SU-DHL-6 (cell line): ENCODE measurements around the gene ORM1.

ENCODE experiments used
- H2AFZ ChIP-seq: fragments of 200-600 bp; sonication (generic); 2 replicates; pipeline ENCODE4 v1.6.1; 2014; ENCODE audit warnings: low read depth, mild to moderate bottlenecking, moderate library complexity, mixed read lengths, antibody characterized with exemption, low read length; ENCODE audit not compliant: severe bottlenecking
- H3F3A ChIP-seq: fragments of 200-600 bp; shearing (Covaris generic); 2 replicates; pipeline ENCODE4 v1.6.0; 2016; ENCODE audit warnings: antibody characterized with exemption, mild to moderate bottlenecking; ENCODE audit not compliant: insufficient read depth
- H3K27ac ChIP-seq: fragments of 200-600 bp; sonication (generic); 2 replicates; pipeline ENCODE4 v1.5.1; 2016; ENCODE audit warnings: low read depth, mild to moderate bottlenecking, low read length, moderate library complexity, mixed read lengths
- H3K27me3 ChIP-seq: fragments of 200-600 bp; sonication (generic), shearing (Covaris generic); 2 replicates; pipeline ENCODE4 v1.6.0; 2014; ENCODE audit warnings: mild to moderate bottlenecking, low read length
- H3K36me3 ChIP-seq: fragments of 200-600 bp; sonication (generic); 2 replicates; pipeline ENCODE4 v1.6.1; 2014; ENCODE audit warnings: mild to moderate bottlenecking, low read length, mixed read lengths
- H3K4me2 ChIP-seq: fragments of 300-600, 200-600 bp; shearing (Covaris generic), sonication (generic); 2 replicates; pipeline ENCODE4 v1.6.0; 2014; ENCODE audit warnings: low read length, low read depth, mild to moderate bottlenecking; ENCODE audit not compliant: poor library complexity, severe bottlenecking
- H3K4me3 ChIP-seq: fragments of 200-600 bp; sonication (generic); 2 replicates; pipeline ENCODE4 v1.5.1; 2014; ENCODE audit warnings: antibody characterized with exemption, low read length, mild to moderate bottlenecking, mixed read lengths; ENCODE audit not compliant: insufficient read depth, poor library complexity, severe bottlenecking
- H3K79me2 ChIP-seq: fragments of 200-600 bp; sonication (generic); 2 replicates; pipeline ENCODE4 v1.6.1; 2014; ENCODE audit warnings: mild to moderate bottlenecking, low read length, moderate library complexity; ENCODE audit not compliant: insufficient read depth
- H3K9ac ChIP-seq: fragments of 200-600 bp; sonication (generic); 2 replicates; pipeline ENCODE4 v1.7.0; 2014; ENCODE audit warnings: mild to moderate bottlenecking, low read length
- H3K9me2 ChIP-seq: fragments of 200-600 bp; sonication (generic); replicated peaks from 2 replicates; pipeline ENCODE4 v1.6.1; 2014; ENCODE audit warnings: low read length; ENCODE audit not compliant: insufficient read depth
- H3K9me3 ChIP-seq: fragments of 200-600 bp; sonication (generic); 2 replicates; pipeline ENCODE4 v1.6.1; 2014; ENCODE audit warnings: low read length, mixed read lengths; ENCODE audit not compliant: insufficient read depth
- H4K20me1 ChIP-seq: fragments of 200-600 bp; sonication (generic); 2 replicates; pipeline ENCODE4 v1.6.1; 2014; ENCODE audit warnings: low read depth, mild to moderate bottlenecking, antibody characterized with exemption, low read length, moderate library complexity, mixed read lengths
- CTCF ChIP-seq: fragments of 200-600 bp; sonication (generic); IDR thresholded peaks from one replicate; pipeline ENCODE4 v1.5.1; 2017; ENCODE audit warnings: antibody characterized with exemption, mild to moderate bottlenecking, low read length, moderate library complexity; ENCODE audit not compliant: insufficient read depth, poor library complexity, severe bottlenecking
- EZH2phosphoT487 ChIP-seq: fragments of 200-600 bp; sonication (generic), shearing (Covaris generic); conservative IDR thresholded peaks from 2 replicates; pipeline ENCODE4 v1.6.1; 2018; ENCODE audit warnings: mild to moderate bottlenecking, antibody characterized with exemption, low read length, moderate library complexity, mixed read lengths

Gene ORM1

GRCh38 chr9:114287001-114287762, 35.7 kb upstream of the ORM1 start:
- H2AFZ ChIP-seq, result no peak overlapping the region
- no peak overlapping the region for H3K4me2 ChIP-seq
- H4K20me1 ChIP-seq, result no peaks in the 10 kb centered on the region
- no peaks in the 10 kb centered on the region for H3F3A ChIP-seq
- TF ChIP-seq CTCF (no peak), EZH2phosphoT487 (no peak)
- H3K36me3 ChIP-seq, result no peaks in the 10 kb centered on the region
- H3K9ac ChIP-seq, result no peak overlapping the region
- H3K79me2 ChIP-seq, result no peaks in the 10 kb centered on the region
- H3K4me3 ChIP-seq, result no peak overlapping the region
- H3K9me2 ChIP-seq, result no peaks in the 10 kb centered on the region
- H3K9me3 ChIP-seq, result no peaks in the 10 kb centered on the region
- H3K27ac ChIP-seq, result no peak overlapping the region
- H3K27me3 ChIP-seq, result no peaks in the 10 kb centered on the region

DNA sequence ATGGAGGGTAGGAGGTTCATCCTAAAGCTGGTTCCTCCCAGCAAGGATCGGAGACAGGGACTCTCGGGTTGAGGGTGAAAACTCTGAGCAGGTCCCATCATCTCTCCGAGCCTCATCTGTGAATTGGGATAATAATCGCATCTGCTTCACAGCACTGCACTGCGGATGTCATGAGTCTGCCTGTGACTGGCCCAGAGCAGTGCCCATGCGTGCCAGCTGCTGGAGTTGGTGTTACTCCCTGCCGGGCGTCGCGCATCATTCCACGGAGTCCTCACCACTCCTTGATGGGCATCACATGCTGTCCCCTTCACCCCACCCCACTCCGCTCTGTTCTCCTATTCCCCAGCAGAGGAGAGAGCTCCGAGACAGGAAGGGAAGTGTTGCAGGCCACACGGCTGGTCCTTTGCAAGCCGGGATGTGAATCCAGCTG, 35.1 kb upstream of the ORM1 start:
- Histone ChIP-seq H3K36me3 (no peaks in the 10 kb centered on the region), H2AFZ (no peak overlapping the region), H3K9me2 (no peaks in the 10 kb centered on the region)

DNA sequence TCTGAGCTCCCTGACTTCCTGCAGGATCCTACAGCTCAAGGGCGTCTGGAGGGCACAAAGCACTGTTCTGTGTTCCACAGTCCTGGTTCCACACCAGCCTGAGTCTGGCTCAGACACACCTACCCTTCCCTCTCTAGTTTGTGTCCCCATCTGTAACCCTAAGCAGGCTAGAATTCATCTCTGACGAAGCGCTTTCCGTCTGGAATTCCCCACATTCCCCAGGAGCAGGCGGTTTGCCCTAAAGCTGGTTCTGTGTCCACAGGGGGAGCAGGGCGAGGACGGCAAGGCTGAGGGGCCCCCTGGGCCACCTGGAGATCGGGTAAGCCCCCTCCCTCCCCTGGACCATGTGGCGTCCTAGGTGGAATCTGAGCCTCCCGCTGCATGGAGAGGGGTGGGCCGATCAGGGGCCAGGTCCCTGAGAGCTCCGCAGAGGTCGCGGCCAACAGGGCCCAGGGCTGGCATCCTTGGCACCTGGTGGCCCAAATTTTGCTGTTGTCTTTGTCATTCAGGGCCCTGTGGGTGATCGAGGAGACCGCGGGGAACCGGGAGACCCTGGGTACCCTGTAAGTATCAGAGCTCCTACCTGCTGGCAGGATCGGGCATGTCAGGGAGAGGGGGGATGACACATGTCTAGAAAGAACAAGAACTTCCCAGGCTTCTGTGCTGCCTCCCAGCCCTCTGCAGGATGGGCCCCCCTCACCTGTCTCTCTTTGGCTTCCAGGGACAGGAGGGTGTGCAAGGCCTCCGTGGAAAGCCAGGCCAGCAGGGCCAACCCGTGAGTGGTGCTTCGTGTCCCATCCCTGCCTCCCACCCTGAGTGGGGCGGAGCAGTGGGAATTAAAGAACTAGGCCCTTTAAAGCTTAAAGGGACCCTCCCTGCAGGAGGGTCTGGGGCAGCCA, 34.5 kb upstream of the ORM1 start:
- no peaks in the 10 kb centered on the region for H3K36me3 ChIP-seq
- no peak overlapping the region for H3K9ac ChIP-seq
- no peaks in the 10 kb centered on the region for H3F3A ChIP-seq
- H3K27me3 ChIP-seq, result no peaks in the 10 kb centered on the region
- H3K4me3 ChIP-seq, result no peak overlapping the region
- no peaks in the 10 kb centered on the region for H3K79me2 ChIP-seq
- no peaks in the 10 kb centered on the region for H3K9me2 ChIP-seq
- H3K27ac ChIP-seq, result no peak overlapping the region
- H2AFZ ChIP-seq, result no peak overlapping the region
- no peak overlapping the region for H3K4me2 ChIP-seq
- TF ChIP-seq EZH2phosphoT487 (no peak), CTCF (no peak)
- H4K20me1 ChIP-seq, result no peaks in the 10 kb centered on the region
- no peaks in the 10 kb centered on the region for H3K9me3 ChIP-seq

More for the DNA sequence above, 35.1 kb upstream of the ORM1 start:
- Histone ChIP-seq H3F3A (no peaks in the 10 kb centered on the region), H3K27me3 (no peaks in the 10 kb centered on the region), H4K20me1 (no peaks in the 10 kb centered on the region), H3K79me2 (no peaks in the 10 kb centered on the region), H3K9me3 (no peaks in the 10 kb centered on the region), H3K4me3 (no peak overlapping the region), H3K4me2 (no peak overlapping the region), H3K27ac (no peak overlapping the region), H3K9ac (no peak overlapping the region)
- TF ChIP-seq CTCF, result no peak
- no peak for TF ChIP-seq EZH2phosphoT487
